NK-92 treated with Interleukin-12 subunit alpha and Interleukin-12 subunit beta, amount 100 ng/mL, for 24 hours (cell line): ENCODE data around the gene FIS1.
"Not testable (repeated sequence)": the region's sequence is repeated elsewhere in the genome, so short reads cannot be mapped to it uniquely, and the experiment has no call there.

ENCODE experiments used
- DNase-seq: peaks from one replicate; lab custom pipeline; 2025; lab: John Stamatoyannopoulos, UW

FIS1 gene

DNA sequence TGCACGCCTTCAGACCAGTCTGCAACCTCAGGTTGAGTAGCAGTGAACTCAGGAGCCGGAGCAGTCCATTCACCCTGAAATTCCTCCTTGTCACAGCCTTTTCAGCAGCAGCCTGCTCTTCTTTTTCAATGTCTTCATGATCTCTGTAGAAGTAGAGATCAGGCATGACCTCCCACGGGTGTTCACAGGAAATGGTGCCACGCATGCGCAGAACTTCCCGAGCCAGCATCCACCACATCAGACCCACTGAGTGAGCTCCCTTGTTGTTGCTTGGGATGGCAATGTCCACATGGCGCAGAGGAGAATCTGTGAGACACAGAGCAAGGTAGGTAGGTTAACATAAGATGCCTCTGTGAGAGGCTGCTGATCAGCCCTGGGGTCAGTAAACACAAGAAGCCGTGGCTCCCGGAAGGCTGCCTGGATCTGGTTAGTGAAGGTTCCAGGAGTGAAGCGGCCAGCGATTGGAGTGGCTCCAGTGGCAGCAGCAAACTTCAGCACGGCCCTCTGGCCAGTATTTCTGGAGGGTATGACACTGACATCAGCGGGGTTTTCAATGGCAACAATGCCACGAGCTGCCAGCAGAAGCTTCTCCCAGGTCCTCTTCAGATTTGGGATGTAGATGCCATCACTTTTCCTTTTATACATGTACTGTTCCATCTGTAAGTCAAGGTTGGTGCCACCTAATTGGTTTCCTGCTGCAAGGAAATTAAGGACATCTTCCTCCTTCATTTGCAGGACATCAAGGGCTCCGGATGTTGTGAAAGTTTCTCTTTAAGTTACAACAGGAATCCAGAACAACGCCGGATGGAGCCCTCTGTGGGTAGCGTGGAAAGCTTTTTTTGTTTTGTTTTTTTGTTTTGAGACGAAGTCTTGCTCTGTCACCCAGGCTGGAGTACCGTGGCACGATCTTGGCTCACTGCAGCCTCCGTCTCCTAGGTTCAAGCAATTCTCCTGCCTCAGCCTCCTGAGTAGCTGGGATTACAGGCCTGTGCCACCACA is 40.8 kb downstream of the FIS1 start:
- not testable (repeated sequence) for DNase-seq

GRCh38 chr7:101202603-101202918 is 42.3 kb downstream of the FIS1 start:
- DNase-seq: no peak

- DNase-seq: no peak
Measured at GRCh38 chr7:101201695-101202602, 42.9 kb downstream of the FIS1 start.

DNA sequence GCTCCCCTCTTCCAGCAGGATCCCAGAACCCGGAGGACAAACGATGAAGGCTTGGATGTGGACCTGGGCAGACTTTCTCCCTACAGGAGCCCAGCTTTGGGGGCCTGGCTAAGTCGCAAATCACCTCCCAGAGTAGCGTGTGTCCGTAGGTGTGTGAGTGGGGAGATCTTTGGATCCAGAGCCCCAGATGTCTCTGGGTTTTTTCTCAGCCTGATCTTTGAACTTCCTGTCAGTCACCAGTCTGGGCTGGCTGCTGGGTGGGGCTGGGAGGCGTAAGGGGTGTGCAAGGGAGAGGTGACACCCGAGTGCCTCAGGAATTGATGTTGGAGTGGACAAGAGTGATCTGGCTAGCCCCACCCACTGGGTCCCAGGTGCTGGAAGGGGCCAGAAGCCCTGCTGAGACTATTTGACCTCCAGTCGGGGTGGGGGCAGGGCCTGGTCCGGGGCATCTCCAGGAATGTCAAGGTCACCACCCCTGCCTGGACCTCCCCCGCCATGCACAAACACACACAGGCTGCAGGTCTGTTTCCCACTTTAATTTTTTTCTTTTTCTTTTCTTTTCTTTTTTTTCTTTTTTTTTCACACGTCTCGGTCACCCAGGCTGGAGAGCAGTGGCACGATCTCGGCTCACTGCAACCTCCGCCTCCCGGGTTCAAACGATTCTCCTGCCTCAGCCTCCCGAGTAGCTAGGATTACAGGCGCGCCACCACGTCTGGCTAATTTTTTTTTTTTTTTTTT is 43.9 kb downstream of the FIS1 start, which contains the start of gene MOGAT3:
TSS of gene MOGAT3 (minus strand) at position 175 of the 738 bp plus-strand sequence. CDS start 182 bp downstream, outside the sequence.
- no peak for DNase-seq

GRCh38 chr7:101200504-101200861 is 44.4 kb downstream of the FIS1 start:
- no peak for DNase-seq

DNA sequence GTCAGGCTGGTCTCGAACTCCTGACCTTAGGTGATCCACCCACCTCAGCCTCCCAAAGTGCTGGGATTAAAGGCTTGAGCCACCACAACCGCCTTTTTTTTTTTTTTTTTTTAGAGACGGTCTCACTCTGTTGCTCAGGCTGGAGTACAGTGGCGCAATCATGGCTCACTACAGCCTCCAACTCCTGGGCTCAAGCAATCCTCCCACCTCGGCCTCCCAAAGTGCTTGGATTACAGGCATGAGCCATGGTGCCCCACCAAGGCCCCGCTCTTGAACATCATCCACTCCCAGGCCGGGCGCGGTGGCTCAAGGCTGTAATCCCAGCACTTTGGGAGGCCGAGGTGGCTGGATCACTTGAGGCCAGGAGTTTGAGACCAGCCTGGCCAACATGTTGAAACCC is 45.4 kb downstream of the FIS1 start:
- DNase-seq: not testable (repeated sequence)

- no peak for DNase-seq
Measured at GRCh38 chr7:101198476-101198875, 46.4 kb downstream of the FIS1 start.

GRCh38 chr7:101197991-101198390 is 46.9 kb downstream of the FIS1 start:
- no peak for DNase-seq

DNA sequence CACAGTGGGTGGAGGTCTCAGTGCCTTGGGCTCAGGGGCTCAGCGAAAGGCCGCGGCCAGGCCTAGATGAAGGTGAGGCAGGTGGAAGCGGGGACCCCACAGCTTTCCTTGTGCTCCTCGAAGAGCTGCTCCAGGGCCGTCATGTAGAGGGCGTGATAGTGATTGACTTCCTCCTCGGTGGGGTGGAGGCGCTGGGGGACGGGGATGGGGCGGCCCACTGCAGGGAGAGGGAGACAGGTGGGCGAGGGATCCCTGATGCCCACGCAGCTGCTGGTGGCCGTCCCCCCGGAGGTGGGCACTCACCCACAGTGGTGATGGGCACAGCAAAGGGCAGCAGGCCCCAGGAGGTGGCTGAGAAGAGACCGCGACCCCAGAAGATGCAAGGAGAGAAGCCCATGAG is 49.0 kb downstream of the FIS1 start:
- no peak for DNase-seq
